NCI-H345 treated with DMSO at 0.1 percent for 48 hours (cell line): ENCODE measurements around the gene DKK2.
"Not testable (repeated sequence)": the region's sequence is repeated elsewhere in the genome, so short reads cannot be mapped to it uniquely, and the experiment has no call there.

Source experiments
- DNase-seq: peaks from one replicate; lab custom pipeline; 2025; ENCODE audit not compliant: unreplicated experiment; lab: John Stamatoyannopoulos, UW

The DKK2 gene

GRCh38 chr4:106914223-106914622 lies 121.9 kb downstream of the DKK2 start:
- no peak for DNase-seq

- no peak for DNase-seq
These were observed 126.5 kb downstream of the DKK2 start for GRCh38 chr4:106909486-106910188.

- DNase-seq: not testable (repeated sequence)
These were observed 128.1 kb downstream of the DKK2 start for GRCh38 chr4:106908049-106908448.

GRCh38 chr4:106907216-106907615 lies 128.9 kb downstream of the DKK2 start:
- no peak for DNase-seq

GRCh38 chr4:106906728-106907127 lies 129.4 kb downstream of the DKK2 start:
- DNase-seq: no peak

- DNase-seq: no peak
These were observed 137.4 kb downstream of the DKK2 start for GRCh38 chr4:106898621-106899230.

- DNase-seq: no peak
These were observed 142.2 kb downstream of the DKK2 start for GRCh38 chr4:106893903-106894302.

- no peak for DNase-seq
These were observed 142.7 kb downstream of the DKK2 start for GRCh38 chr4:106893395-106893881.

- DNase-seq: no peak
These were observed 143.3 kb downstream of the DKK2 start for GRCh38 chr4:106892786-106893185.

GRCh38 chr4:106875340-106875739 lies 160.8 kb downstream of the DKK2 start:
- DNase-seq: no peak
